GM21423 (cell line): Measurements from ENCODE around the gene ACVR2A.

Experiments
- ATAC-seq: cut with Tn5 transposase; IDR thresholded peaks from one replicate; pipeline ENCODE4 v1.9.1; 2021; ENCODE audit warnings: mild to moderate bottlenecking, moderate library complexity; ENCODE audit not compliant: unreplicated experiment

Gene ACVR2A

GRCh38 chr2:147916723-147917122 is 71.9 kb downstream of the ACVR2A start:
- no peak for ATAC-seq

DNA sequence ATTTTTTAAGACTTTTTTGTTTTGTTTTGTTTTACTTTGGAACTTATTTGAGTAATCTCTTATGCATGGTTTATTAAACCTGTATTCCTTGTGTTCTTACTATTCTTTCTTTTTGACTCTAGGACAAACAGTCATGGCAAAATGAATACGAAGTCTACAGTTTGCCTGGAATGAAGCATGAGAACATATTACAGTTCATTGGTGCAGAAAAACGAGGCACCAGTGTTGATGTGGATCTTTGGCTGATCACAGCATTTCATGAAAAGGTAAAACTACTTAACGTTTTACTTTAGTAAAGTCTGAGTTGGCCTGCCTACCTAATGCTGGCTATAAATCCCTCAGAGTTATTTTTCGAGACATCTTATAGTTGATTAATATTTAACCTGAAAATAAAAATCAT is 72.3 kb downstream of the ACVR2A start:
- no peak for ATAC-seq

DNA sequence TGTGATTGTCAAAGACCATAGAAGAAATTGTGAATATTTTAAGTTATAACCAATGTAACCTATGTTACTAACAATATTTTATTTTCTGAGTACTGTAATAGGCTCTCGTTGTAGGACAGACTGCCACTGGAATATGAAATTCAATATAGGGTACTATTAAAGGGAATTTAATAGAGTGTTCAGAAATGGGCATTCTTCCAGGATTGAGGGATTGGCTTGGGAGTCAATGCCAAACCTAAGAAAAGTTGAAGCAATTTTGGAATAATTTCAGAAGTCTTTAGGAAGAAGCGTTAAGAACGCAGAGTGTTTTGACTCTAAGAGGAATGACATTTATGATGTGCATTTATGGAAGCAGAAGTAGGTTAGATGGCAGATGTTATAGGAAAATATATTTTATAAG is 79.0 kb downstream of the ACVR2A start:
- no peak for ATAC-seq

- ATAC-seq: no peak
Measured at GRCh38 chr2:147924647-147925046, 79.8 kb downstream of the ACVR2A start.

GRCh38 chr2:147925886-147926285 is 81.1 kb downstream of the ACVR2A start:
- no peak for ATAC-seq

DNA sequence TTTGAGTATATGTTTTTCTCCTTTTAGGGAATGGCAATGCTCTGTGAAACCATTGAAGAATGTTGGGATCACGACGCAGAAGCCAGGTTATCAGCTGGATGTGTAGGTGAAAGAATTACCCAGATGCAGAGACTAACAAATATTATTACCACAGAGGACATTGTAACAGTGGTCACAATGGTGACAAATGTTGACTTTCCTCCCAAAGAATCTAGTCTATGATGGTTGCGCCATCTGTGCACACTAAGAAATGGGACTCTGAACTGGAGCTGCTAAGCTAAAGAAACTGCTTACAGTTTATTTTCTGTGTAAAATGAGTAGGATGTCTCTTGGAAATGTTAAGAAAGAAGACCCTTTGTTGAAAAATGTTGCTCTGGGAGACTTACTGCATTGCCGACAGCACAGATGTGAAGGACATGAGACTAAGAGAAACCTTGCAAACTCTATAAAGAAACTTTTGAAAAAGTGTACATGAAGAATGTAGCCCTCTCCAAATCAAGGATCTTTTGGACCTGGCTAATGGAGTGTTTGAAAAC is 82.3 kb downstream of the ACVR2A start:
- ATAC-seq: no peak

GRCh38 chr2:147933931-147934330 is 89.1 kb downstream of the ACVR2A start:
- ATAC-seq: no peak

GRCh38 chr2:147934881-147935620 is 90.2 kb downstream of the ACVR2A start:
- ATAC-seq: no peak

DNA sequence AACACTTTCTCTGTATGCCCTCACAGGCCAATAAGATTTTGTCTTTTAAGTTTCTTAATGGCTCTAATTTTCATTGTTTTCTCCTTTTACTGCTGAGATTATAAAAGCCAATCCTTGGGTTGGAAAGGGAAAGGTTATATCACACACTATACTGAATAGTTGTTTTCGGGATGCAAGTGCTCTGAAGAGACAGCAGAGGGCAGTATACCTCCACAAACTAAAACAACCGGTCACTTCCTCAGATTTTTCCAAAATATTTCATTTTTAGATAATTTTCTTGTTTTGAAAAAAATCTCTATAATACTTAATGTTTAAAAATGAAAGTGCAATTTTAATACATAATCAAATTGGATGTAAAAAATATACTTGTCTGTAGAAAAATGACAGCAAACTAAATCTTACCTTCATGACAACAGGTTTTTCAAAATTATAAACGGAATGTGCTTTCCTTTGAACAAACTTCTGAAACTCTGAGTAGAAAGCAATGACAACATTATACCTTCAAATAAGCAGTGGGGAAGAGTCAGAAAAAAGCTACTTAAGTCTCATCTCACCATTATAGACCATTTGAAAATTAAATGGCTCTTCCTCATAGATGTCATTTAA is 93.0 kb downstream of the ACVR2A start:
- ATAC-seq: no peak

DNA sequence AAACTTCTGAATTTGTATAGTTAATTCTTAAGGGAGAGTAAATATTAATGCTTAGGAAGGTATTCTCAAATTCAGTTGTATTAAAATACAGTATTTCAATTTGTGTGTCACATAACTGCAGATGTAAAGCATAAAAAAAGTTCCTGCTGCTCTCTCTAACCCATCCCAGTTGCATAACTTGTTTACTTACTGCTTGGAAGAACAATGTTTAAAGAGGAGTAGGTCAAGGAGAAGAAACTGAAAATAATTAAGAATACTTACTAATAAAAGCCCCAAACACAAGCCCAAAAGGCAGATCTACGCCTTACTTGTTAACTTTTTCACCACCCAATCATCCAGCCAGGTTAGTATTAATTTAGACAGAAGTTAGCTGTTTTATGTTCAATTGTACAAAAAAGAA is 94.5 kb downstream of the ACVR2A start:
- no peak for ATAC-seq

DNA sequence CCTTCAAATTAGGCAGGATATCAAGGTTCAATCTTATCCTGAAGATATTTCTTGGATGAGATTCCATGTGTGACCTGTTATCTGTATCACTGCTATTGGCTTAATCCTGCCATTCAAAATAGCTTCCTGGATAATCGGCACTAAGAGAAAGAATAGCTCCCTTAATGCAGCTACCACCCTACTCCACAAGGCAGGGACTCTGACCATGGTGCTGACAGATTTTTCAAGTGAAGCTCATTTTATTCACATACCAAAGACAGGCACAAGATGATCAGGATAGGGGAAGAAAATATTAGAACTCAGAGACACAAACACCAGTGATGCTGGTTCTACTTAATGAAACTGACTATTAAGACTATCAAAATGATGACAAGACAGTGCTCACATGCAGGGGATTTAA is 100.8 kb downstream of the ACVR2A start:
- ATAC-seq: no peak

GRCh38 chr2:147952118-147952517 is 107.3 kb downstream of the ACVR2A start:
- ATAC-seq: no peak

- ATAC-seq: no peak
Measured at GRCh38 chr2:147968571-147968970, 123.7 kb downstream of the ACVR2A start.

GRCh38 chr2:147976102-147976501 is 131.3 kb downstream of the ACVR2A start:
- no peak for ATAC-seq

GRCh38 chr2:147977679-147978078 is 132.8 kb downstream of the ACVR2A start:
- ATAC-seq: no peak
